Caco-2 (cell line): ENCODE results near the gene KCNH2. TPM values are rescaled to one million over a fixed set of nuclear protein-coding genes. Genes with fewer than 3 reads are reported as not detected.

ENCODE experiments used
- BruUV-seq: library from RNA; stranded (reverse); fragments of 400-500 nt; replicated peaks from 2 replicates; lab custom pipeline; 2021; lab: Mats Ljungman, UMichigan
- CTCF ChIA-PET: fragments of 300-600 bp; sonication (Branson Sonifier 250); formaldehyde crosslinking; loops from one replicate; lab custom pipeline; 2022; ENCODE audit warnings: antibody characterized with exemption; lab: Charles Lee
- POLR2A ChIA-PET: fragments of 300-600 bp; sonication (Branson Sonifier 250); formaldehyde crosslinking; loops from one replicate; lab custom pipeline; 2022; ENCODE audit warnings: antibody characterized with exemption; lab: Charles Lee
- DNase-seq, 2 experiments: peaks; one replicate each; pipeline versions ENCODE4 v3.0.0 to v3.0.0-alpha.2; 2020 to 2022
- H3K27me3 ChIP-seq: replicated peaks from 2 replicates; pipeline ENCODE4 v1.6.0; 2011; ENCODE audit warnings: low read length; ENCODE audit not compliant: control insufficient read depth, insufficient read depth
- H3K36me3 ChIP-seq: 2 replicates; pipeline ENCODE4 v1.5.1; 2011; ENCODE audit warnings: low read length; ENCODE audit not compliant: control insufficient read depth, insufficient read depth
- H3K4me1 ChIP-seq: fragments of 250-450 bp; sonication (Bioruptor Pico); 2 replicates; pipeline ENCODE4 v1.5.1; 2020; ENCODE audit warnings: mild to moderate bottlenecking
- H3K4me3 ChIP-seq: 2 replicates; pipeline ENCODE4 v1.5.1; 2011; ENCODE audit warnings: low read depth, mild to moderate bottlenecking, control low read depth, low read length
- H3K9me3 ChIP-seq: fragments of 250-450 bp; sonication (Bioruptor Pico); 2 replicates; pipeline ENCODE4 v1.5.1; 2020; ENCODE audit warnings: mild to moderate bottlenecking, moderate library complexity
- H3K27ac Mint-ChIP-seq: one replicate; pipeline ENCODE4 v1.8.0; 2022; ENCODE audit warnings: mixed read lengths; ENCODE audit not compliant: unreplicated experiment
- H3K27me3 Mint-ChIP-seq: one replicate; pipeline ENCODE4 v1.8.0; 2022; ENCODE audit warnings: mixed read lengths; ENCODE audit not compliant: insufficient read depth, unreplicated experiment
- H3K36me3 Mint-ChIP-seq: one replicate; pipeline ENCODE4 v1.8.0; 2022; ENCODE audit warnings: mild to moderate bottlenecking, mixed read lengths; ENCODE audit not compliant: insufficient read depth, unreplicated experiment
- H3K4me1 Mint-ChIP-seq: one replicate; pipeline ENCODE4 v1.8.0; 2022; ENCODE audit warnings: low read depth, mixed read lengths; ENCODE audit not compliant: unreplicated experiment
- H3K4me3 Mint-ChIP-seq: one replicate; pipeline ENCODE4 v1.8.0; 2022; ENCODE audit warnings: mild to moderate bottlenecking, moderate library complexity, mixed read lengths; ENCODE audit not compliant: unreplicated experiment
- H3K9me3 Mint-ChIP-seq: one replicate; pipeline ENCODE4 v1.8.0; 2022; ENCODE audit warnings: mixed read lengths; ENCODE audit not compliant: unreplicated experiment
- intact Hi-C: fragments of 100-400 bp; cut with micrococcal nuclease; formaldehyde crosslinking; loops from one replicate; pipeline ENCODE4 v1.10.0; 2022; ENCODE audit not compliant: unreplicated experiment
- total RNA-seq: library from RNA; stranded (reverse); gene quantifications from 2 replicates; pipeline ENCODE4 v1.2.3, GENCODE V29; 2022
- TF ChIP-seq, protein P1 (sequence below), 2 experiments: fragments of 200-600 bp in 1 of 2; IDR thresholded peaks; 1 replicate in 1 of 2; 2 replicates in 1 of 2; pipeline versions ENCODE4 v1.5.1 to v1.8.0; 2011 to 2022; ENCODE audit warnings: antibody characterized with exemption in 1 of 2, control low read depth in 1 of 2, inconsistent platforms in 1 of 2, low read depth in 1 of 2, low read length in 1 of 2, mild to moderate bottlenecking in 1 of 2, moderate library complexity in 1 of 2; ENCODE audit not compliant: insufficient read depth in 1 of 2, severe bottlenecking in 1 of 2, unreplicated experiment in 1 of 2

KCNH2 gene
- total RNA-seq, 1 experiment from 2014 or later = 0.66 TPM

DNA sequence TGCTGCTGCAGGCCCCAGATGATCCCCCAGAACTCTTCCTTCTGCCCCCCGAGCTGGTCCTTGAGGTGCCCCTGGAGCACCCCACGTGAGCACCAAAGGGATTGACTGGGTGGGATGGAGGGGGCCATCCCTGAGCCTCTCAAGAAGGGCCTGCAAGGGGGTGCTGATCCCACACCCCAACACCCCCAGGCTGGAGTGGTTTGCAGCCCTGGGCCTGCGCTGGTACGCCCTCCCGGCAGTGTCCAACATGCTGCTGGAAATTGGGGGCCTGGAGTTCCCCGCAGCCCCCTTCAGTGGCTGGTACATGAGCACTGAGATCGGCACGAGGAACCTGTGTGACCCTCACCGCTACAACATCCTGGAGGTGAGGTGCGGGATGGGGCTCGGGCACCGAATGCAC lies 20.9 kb upstream of the KCNH2 start:
- no peak overlapping the region for H3K4me3 ChIP-seq
- H3K27me3 ChIP-seq = no peaks in the 10 kb centered on the region
- no peaks in the 10 kb centered on the region for H3K36me3 ChIP-seq
- ChIA-PET POLR2A (no interaction called here), CTCF (interaction anchor here (0.6 kb wide), 1 partner anchor 1536 kb away, joined by 3 read pairs; no protein-coding TSS in a partner anchor)
- Mint-ChIP-seq H3K4me1 (no peaks in the 10 kb centered on the region), H3K4me3 (no peak overlapping the region), H3K27ac (no peak overlapping the region), H3K36me3 (no peaks in the 10 kb centered on the region), H3K27me3 (no peaks in the 10 kb centered on the region), H3K9me3 (no peaks in the 10 kb centered on the region)
- TF ChIP-seq, protein P1, sequence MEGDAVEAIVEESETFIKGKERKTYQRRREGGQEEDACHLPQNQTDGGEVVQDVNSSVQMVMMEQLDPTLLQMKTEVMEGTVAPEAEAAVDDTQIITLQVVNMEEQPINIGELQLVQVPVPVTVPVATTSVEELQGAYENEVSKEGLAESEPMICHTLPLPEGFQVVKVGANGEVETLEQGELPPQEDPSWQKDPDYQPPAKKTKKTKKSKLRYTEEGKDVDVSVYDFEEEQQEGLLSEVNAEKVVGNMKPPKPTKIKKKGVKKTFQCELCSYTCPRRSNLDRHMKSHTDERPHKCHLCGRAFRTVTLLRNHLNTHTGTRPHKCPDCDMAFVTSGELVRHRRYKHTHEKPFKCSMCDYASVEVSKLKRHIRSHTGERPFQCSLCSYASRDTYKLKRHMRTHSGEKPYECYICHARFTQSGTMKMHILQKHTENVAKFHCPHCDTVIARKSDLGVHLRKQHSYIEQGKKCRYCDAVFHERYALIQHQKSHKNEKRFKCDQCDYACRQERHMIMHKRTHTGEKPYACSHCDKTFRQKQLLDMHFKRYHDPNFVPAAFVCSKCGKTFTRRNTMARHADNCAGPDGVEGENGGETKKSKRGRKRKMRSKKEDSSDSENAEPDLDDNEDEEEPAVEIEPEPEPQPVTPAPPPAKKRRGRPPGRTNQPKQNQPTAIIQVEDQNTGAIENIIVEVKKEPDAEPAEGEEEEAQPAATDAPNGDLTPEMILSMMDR (IDR thresholded peaks at IDR 0.05; ENCODE audit: insufficient read depth in 1 of 2, low read depth in 1 of 2, low read length in 1 of 2, severe bottlenecking in 1 of 2, unreplicated experiment in 1 of 2) = no peak
- no TSS peak for BruUV-seq
- DNase-seq = no peak
- no peaks in the 10 kb centered on the region for H3K9me3 ChIP-seq
- H3K4me1 ChIP-seq = no peaks in the 10 kb centered on the region
- intact Hi-C loops = no loop called here

DNA sequence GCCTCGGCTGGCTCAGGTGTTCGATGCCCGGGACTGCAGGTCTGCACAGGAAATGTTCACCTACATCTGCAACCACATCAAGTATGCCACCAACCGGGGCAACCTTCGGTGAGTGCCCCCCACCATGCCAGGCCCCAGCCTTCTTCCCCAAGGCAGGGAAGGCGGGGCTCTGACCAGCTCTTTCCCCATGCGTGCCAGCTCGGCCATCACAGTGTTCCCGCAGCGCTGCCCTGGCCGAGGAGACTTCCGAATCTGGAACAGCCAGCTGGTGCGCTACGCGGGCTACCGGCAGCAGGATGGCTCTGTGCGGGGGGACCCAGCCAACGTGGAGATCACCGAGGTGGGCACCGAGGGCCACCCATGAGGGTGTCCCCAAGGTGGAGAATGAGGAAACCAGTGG lies 20.2 kb upstream of the KCNH2 start:
- TF ChIP-seq, protein P1 (IDR thresholded peaks at IDR 0.05; ENCODE audit: insufficient read depth in 1 of 2, low read depth in 1 of 2, low read length in 1 of 2, severe bottlenecking in 1 of 2, unreplicated experiment in 1 of 2) = no peak
- ChIA-PET CTCF (no interaction called here), POLR2A (no interaction called here)
- Mint-ChIP-seq H3K9me3 (no peaks in the 10 kb centered on the region), H3K4me1 (no peaks in the 10 kb centered on the region), H3K4me3 (no peak overlapping the region), H3K36me3 (no peaks in the 10 kb centered on the region), H3K27ac (no peak overlapping the region), H3K27me3 (no peaks in the 10 kb centered on the region)
- no TSS peak for BruUV-seq
- Histone ChIP-seq H3K4me1 (no peaks in the 10 kb centered on the region), H3K27me3 (no peaks in the 10 kb centered on the region), H3K4me3 (no peak overlapping the region), H3K9me3 (no peaks in the 10 kb centered on the region), H3K36me3 (no peaks in the 10 kb centered on the region)
- no peak for DNase-seq
- intact Hi-C loops = no loop called here

GRCh38 chr7:150997817-150998216 lies 19.7 kb upstream of the KCNH2 start:
- no peaks in the 10 kb centered on the region for H3K27me3 Mint-ChIP-seq
- TF ChIP-seq, protein P1 (IDR thresholded peaks at IDR 0.05; ENCODE audit: insufficient read depth in 1 of 2, low read depth in 1 of 2, low read length in 1 of 2, severe bottlenecking in 1 of 2, unreplicated experiment in 1 of 2) = no peak
- no peak overlapping the region for H3K4me3 ChIP-seq
- no peaks in the 10 kb centered on the region for H3K9me3 Mint-ChIP-seq
- H3K36me3 ChIP-seq = no peaks in the 10 kb centered on the region
- ChIA-PET POLR2A (no interaction called here), CTCF (no interaction called here)
- H3K4me1 ChIP-seq = no peaks in the 10 kb centered on the region
- intact Hi-C loops = no loop called here
- no peaks in the 10 kb centered on the region for H3K36me3 Mint-ChIP-seq
- DNase-seq = no peak
- H3K9me3 ChIP-seq = no peaks in the 10 kb centered on the region
- H3K27ac Mint-ChIP-seq = no peak overlapping the region
- H3K27me3 ChIP-seq = no peaks in the 10 kb centered on the region
- no TSS peak for BruUV-seq
- H3K4me3 Mint-ChIP-seq = no peak overlapping the region
- no peaks in the 10 kb centered on the region for H3K4me1 Mint-ChIP-seq
